Measurements from ENCODE around the gene DIAPH3. TPM values are rescaled to one million over a fixed set of nuclear protein-coding genes. Genes with fewer than 3 reads are reported as not detected.
"Not testable (repeated sequence)": the region's sequence is repeated elsewhere in the genome, so short reads cannot be mapped to it uniquely, and the experiment has no call there.

Gene DIAPH3
- total and polyA plus RNA-seq, 2 donors: 0.80 to 4.5 TPM

DNA sequence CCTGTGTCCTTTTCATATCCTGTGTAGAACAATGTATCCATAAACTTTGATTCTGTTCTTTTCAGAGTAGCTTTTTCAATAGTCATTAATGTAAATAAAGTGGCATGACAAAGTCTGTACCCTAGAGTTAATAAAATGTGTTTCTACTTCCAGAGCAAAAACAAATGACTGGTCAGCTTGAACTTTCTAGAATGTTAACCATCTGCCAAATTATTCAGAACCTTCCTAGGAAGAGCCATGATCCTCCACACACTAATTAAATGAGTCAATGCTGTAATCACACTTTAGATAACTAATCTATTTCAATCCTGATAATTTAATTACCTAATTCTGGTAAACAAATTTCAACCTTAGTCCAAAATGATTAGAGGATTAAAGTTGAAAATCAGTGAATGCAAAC is 73.2 kb downstream of the DIAPH3 start:
- H3K4me3 ChIP-seq (ENCODE audit: low read length in 2 of 2): no peak overlapping the region
- H3K4me1 ChIP-seq (ENCODE audit: control insufficient read depth in 2 of 2, insufficient read depth in 2 of 2, low read length in 2 of 2): no peaks in the 10 kb centered on the region
- no peaks in the 10 kb centered on the region for H3K36me3 ChIP-seq (ENCODE audit: control insufficient read depth in 2 of 2, insufficient read depth in 2 of 2, low read length in 1 of 2)
- no peaks in the 10 kb centered on the region for H3K27me3 ChIP-seq (ENCODE audit: control insufficient read depth in 2 of 2, insufficient read depth in 1 of 2, low read length in 1 of 2)
- H3K27ac ChIP-seq (ENCODE audit: low read depth in 1 of 2, low read length in 1 of 2): no peak overlapping the region
- no peak for DNase-seq (ENCODE audit: low read depth in 6 of 9, low spot score in 9 of 9)
- no peaks in the 10 kb centered on the region for H3K9me3 ChIP-seq (ENCODE audit: control insufficient read depth in 2 of 2, insufficient read depth in 1 of 2, low read length in 1 of 2)

DNA sequence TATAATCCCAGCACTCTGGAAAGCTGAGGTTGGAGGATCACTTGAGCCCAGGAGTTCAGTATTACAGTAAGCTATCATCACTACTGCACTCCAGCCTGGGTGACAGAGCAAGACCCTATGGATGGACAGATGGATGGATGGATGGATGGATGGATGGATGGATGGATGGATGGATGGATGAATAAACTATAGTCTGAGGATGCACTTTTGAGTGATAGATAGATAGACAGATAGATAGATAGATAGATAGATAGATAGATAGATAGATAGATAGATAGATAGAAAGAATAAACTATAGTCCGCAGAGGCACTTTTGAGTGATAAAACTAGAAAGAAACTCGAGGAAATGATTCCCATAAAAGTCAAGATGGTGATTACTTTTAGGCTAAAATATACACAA is 79.9 kb downstream of the DIAPH3 start:
- H3K27me3 ChIP-seq (ENCODE audit: control insufficient read depth in 2 of 2, insufficient read depth in 1 of 2, low read length in 1 of 2); H3K9me3 ChIP-seq (ENCODE audit: control insufficient read depth in 2 of 2, insufficient read depth in 1 of 2, low read length in 1 of 2); DNase-seq (ENCODE audit: low read depth in 6 of 9, low spot score in 9 of 9); H3K36me3 ChIP-seq (ENCODE audit: control insufficient read depth in 2 of 2, insufficient read depth in 2 of 2, low read length in 1 of 2); H3K27ac ChIP-seq (ENCODE audit: low read depth in 1 of 2, low read length in 1 of 2); H3K4me3 ChIP-seq (ENCODE audit: low read length in 2 of 2); H3K4me1 ChIP-seq (ENCODE audit: control insufficient read depth in 2 of 2, insufficient read depth in 2 of 2, low read length in 2 of 2): not testable (repeated sequence)
- WGBS: 96% methylated on average over 2 of the region's 2 CpGs

DNA sequence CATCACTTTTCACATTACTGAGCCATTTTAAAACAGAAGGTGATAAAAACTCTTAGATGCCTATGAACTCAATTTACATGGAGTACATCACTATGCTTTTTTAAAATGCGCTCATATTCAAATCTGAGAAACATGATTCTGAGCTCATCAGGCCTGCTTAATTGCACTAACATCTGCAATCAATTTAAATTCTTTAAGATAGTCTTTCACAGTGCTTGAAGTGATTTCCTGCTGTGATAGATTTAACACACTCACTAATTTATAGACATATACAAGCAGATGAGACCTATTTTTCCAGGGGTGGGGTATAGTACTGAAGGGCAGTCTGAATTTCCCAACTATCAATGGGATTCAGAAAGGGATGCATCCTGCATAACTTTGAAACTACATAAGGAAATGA is 82.9 kb downstream of the DIAPH3 start:
- DNase-seq (ENCODE audit: low read depth in 6 of 9, low spot score in 9 of 9): no peak
- H3K27me3 ChIP-seq (ENCODE audit: control insufficient read depth in 2 of 2, insufficient read depth in 1 of 2, low read length in 1 of 2): no peaks in the 10 kb centered on the region
- no peak overlapping the region for H3K27ac ChIP-seq (ENCODE audit: low read depth in 1 of 2, low read length in 1 of 2)
- H3K36me3 ChIP-seq (ENCODE audit: control insufficient read depth in 2 of 2, insufficient read depth in 2 of 2, low read length in 1 of 2): no peaks in the 10 kb centered on the region
- H3K9me3 ChIP-seq (ENCODE audit: control insufficient read depth in 2 of 2, insufficient read depth in 1 of 2, low read length in 1 of 2): no peaks in the 10 kb centered on the region
- H3K4me3 ChIP-seq (ENCODE audit: low read length in 2 of 2): no peak overlapping the region
- H3K4me1 ChIP-seq (ENCODE audit: control insufficient read depth in 2 of 2, insufficient read depth in 2 of 2, low read length in 2 of 2): no peaks in the 10 kb centered on the region
- over 99% methylated on average over 1 of the region's 1 CpG for WGBS

GRCh38 chr13:60078226-60078625 is 85.5 kb downstream of the DIAPH3 start:
- H3K27ac ChIP-seq (ENCODE audit: low read depth in 1 of 2, low read length in 1 of 2): no peak overlapping the region
- no peak for DNase-seq (ENCODE audit: low read depth in 6 of 9, low spot score in 9 of 9)
- 98% methylated on average over 1 of the region's 1 CpG for WGBS
- no peaks in the 10 kb centered on the region for H3K9me3 ChIP-seq (ENCODE audit: control insufficient read depth in 2 of 2, insufficient read depth in 1 of 2, low read length in 1 of 2)
- no peak overlapping the region for H3K4me3 ChIP-seq (ENCODE audit: low read length in 2 of 2)
- H3K4me1 ChIP-seq (ENCODE audit: control insufficient read depth in 2 of 2, insufficient read depth in 2 of 2, low read length in 2 of 2): no peaks in the 10 kb centered on the region
- no peaks in the 10 kb centered on the region for H3K36me3 ChIP-seq (ENCODE audit: control insufficient read depth in 2 of 2, insufficient read depth in 2 of 2, low read length in 1 of 2)
- H3K27me3 ChIP-seq (ENCODE audit: control insufficient read depth in 2 of 2, insufficient read depth in 1 of 2, low read length in 1 of 2): no peaks in the 10 kb centered on the region

DNA sequence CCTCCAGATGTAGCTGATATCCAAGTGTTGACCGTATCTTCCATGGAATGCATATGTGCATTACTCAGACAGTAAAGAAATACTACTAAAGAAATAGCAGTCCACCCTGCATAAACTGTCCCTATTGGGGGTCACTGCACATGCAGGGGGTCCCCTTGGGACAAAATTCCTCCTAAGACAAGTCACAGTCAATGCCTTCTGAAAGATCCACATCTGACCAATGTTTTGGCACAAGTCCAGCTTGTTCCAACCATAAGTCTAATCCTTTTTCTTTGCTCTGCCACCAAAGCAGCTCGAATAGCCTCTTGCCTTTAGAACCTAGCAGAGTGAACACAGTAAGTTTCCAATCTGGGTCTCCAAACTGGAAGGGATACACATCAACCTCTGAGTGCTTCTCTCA is 87.9 kb downstream of the DIAPH3 start:
- H3K4me1 ChIP-seq (ENCODE audit: control insufficient read depth in 2 of 2, insufficient read depth in 2 of 2, low read length in 2 of 2): no peaks in the 10 kb centered on the region
- H3K9me3 ChIP-seq (ENCODE audit: control insufficient read depth in 2 of 2, insufficient read depth in 1 of 2, low read length in 1 of 2): no peaks in the 10 kb centered on the region
- H3K27ac ChIP-seq (ENCODE audit: low read depth in 1 of 2, low read length in 1 of 2): no peak overlapping the region
- DNase-seq (ENCODE audit: low read depth in 6 of 9, low spot score in 9 of 9): no peak
- H3K27me3 ChIP-seq (ENCODE audit: control insufficient read depth in 2 of 2, insufficient read depth in 1 of 2, low read length in 1 of 2): no peaks in the 10 kb centered on the region
- H3K4me3 ChIP-seq (ENCODE audit: low read length in 2 of 2): no peak overlapping the region
- WGBS: over 99% methylated on average over 2 of the region's 2 CpGs
- no peaks in the 10 kb centered on the region for H3K36me3 ChIP-seq (ENCODE audit: control insufficient read depth in 2 of 2, insufficient read depth in 2 of 2, low read length in 1 of 2)

DNA sequence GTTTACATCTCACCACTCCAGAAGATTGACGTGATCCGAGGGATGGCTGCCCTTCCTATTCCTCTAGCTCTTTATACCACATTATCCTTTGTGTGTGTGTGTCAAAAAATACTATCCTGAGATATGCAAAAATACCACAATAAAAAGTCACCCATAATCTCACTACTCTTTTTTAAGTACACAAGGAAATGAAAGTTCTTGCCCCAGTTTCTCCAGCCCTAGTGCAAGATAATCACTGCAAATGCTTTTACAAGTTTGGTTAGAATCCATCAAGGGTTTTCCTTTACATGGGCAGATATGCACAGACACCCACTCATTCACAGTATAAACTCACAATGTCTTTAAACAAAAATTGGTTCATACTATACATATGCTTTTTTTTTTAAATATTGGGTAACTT is 89.3 kb downstream of the DIAPH3 start:
- no peaks in the 10 kb centered on the region for H3K4me1 ChIP-seq (ENCODE audit: control insufficient read depth in 2 of 2, insufficient read depth in 2 of 2, low read length in 2 of 2)
- DNase-seq (ENCODE audit: low read depth in 6 of 9, low spot score in 9 of 9): no peak
- no peaks in the 10 kb centered on the region for H3K36me3 ChIP-seq (ENCODE audit: control insufficient read depth in 2 of 2, insufficient read depth in 2 of 2, low read length in 1 of 2)
- 96% methylated on average over 2 of the region's 2 CpGs for WGBS
- H3K27me3 ChIP-seq (ENCODE audit: control insufficient read depth in 2 of 2, insufficient read depth in 1 of 2, low read length in 1 of 2): no peaks in the 10 kb centered on the region
- H3K9me3 ChIP-seq (ENCODE audit: control insufficient read depth in 2 of 2, insufficient read depth in 1 of 2, low read length in 1 of 2): no peaks in the 10 kb centered on the region
- no peak overlapping the region for H3K4me3 ChIP-seq (ENCODE audit: low read length in 2 of 2)
- H3K27ac ChIP-seq (ENCODE audit: low read depth in 1 of 2, low read length in 1 of 2): no peak overlapping the region

- Histone ChIP-seq H3K4me3 (ENCODE audit: low read length in 2 of 2) (no peak overlapping the region), H3K27me3 (ENCODE audit: control insufficient read depth in 2 of 2, insufficient read depth in 1 of 2, low read length in 1 of 2) (no peaks in the 10 kb centered on the region), H3K27ac (ENCODE audit: low read depth in 1 of 2, low read length in 1 of 2) (no peak overlapping the region), H3K4me1 (ENCODE audit: control insufficient read depth in 2 of 2, insufficient read depth in 2 of 2, low read length in 2 of 2) (peaks cover 0 to 2% of the 10 kb centered on the region in 2 donors), H3K36me3 (ENCODE audit: control insufficient read depth in 2 of 2, insufficient read depth in 2 of 2, low read length in 1 of 2) (no peaks in the 10 kb centered on the region), H3K9me3 (ENCODE audit: control insufficient read depth in 2 of 2, insufficient read depth in 1 of 2, low read length in 1 of 2) (no peaks in the 10 kb centered on the region)
- 99% methylated on average over 1 of the region's 1 CpG for WGBS
- DNase-seq (ENCODE audit: low read depth in 6 of 9, low spot score in 9 of 9): no peak
These were observed 97.5 kb downstream of the DIAPH3 start for GRCh38 chr13:60066226-60066625.

GRCh38 chr13:60062502-60062901 is 101.2 kb downstream of the DIAPH3 start:
- Histone ChIP-seq H3K9me3 (ENCODE audit: control insufficient read depth in 2 of 2, insufficient read depth in 1 of 2, low read length in 1 of 2) (no peaks in the 10 kb centered on the region), H3K27ac (ENCODE audit: low read depth in 1 of 2, low read length in 1 of 2) (no peak overlapping the region), H3K4me3 (ENCODE audit: low read length in 2 of 2) (no peak overlapping the region), H3K36me3 (ENCODE audit: control insufficient read depth in 2 of 2, insufficient read depth in 2 of 2, low read length in 1 of 2) (no peaks in the 10 kb centered on the region), H3K27me3 (ENCODE audit: control insufficient read depth in 2 of 2, insufficient read depth in 1 of 2, low read length in 1 of 2) (no peaks in the 10 kb centered on the region), H3K4me1 (ENCODE audit: control insufficient read depth in 2 of 2, insufficient read depth in 2 of 2, low read length in 2 of 2) (peaks cover 0 to 2% of the 10 kb centered on the region in 2 donors)
- no peak for DNase-seq (ENCODE audit: low read depth in 6 of 9, low spot score in 9 of 9)
- WGBS: 97% methylated on average over 2 of the region's 2 CpGs

DNA sequence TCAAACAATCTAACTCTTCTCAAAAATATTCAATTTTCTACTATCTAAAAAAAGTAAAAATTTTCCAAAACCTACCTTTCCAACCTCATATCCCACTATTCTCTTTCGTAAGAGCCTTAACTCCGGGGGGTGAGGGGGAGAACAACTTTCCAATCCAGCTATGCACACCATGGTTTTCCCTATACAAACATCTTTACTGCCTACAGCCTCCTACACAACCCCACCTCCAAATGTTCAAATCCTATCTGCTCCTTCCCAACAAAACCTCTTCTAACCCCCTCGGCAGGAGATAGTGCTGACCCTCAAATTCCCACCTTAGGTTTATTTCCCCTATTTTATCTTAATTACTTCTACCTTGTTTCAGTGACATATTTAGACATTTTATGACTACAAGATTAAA is 102.0 kb downstream of the DIAPH3 start:
- H3K27me3 ChIP-seq (ENCODE audit: control insufficient read depth in 2 of 2, insufficient read depth in 1 of 2, low read length in 1 of 2): no peaks in the 10 kb centered on the region
- WGBS: 97% methylated on average over 3 of the region's 3 CpGs
- H3K36me3 ChIP-seq (ENCODE audit: control insufficient read depth in 2 of 2, insufficient read depth in 2 of 2, low read length in 1 of 2): no peaks in the 10 kb centered on the region
- no peak for DNase-seq (ENCODE audit: low read depth in 6 of 9, low spot score in 9 of 9)
- peaks cover 0 to 2% of the 10 kb centered on the region in 2 donors for H3K4me1 ChIP-seq (ENCODE audit: control insufficient read depth in 2 of 2, insufficient read depth in 2 of 2, low read length in 2 of 2)
- H3K4me3 ChIP-seq (ENCODE audit: low read length in 2 of 2): no peak overlapping the region
- H3K9me3 ChIP-seq (ENCODE audit: control insufficient read depth in 2 of 2, insufficient read depth in 1 of 2, low read length in 1 of 2): no peaks in the 10 kb centered on the region
- H3K27ac ChIP-seq (ENCODE audit: low read depth in 1 of 2, low read length in 1 of 2): no peak overlapping the region

DNA sequence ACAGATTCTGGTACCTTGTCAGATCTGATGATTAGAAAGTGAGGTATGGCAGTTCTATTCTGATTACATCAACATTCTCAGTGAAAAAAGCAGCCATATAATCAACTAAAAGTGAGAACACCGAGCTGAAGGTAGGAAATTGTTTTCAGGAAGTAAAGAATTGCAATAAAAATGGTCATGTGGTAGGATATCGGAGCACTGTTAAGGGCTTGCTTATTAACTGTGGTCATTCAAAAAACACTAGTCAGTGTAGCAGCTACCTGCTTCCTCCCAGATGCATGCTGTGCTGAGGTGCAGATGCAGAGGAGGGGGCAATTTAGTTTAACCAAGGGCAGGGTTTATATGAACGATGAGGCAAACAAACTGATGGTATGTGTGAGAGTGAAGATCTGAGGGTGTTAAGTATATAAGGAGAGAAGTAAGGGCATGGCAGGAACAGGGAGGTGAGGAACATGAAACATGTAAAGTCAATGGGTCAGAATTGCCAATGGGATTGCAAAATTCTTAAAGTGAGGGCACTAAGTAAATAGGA is 111.9 kb downstream of the DIAPH3 start:
- 76% methylated on average over 3 of the region's 3 CpGs for WGBS

More for the DNA sequence above, 111.9 kb downstream of the DIAPH3 start:
- H3K9me3 ChIP-seq (ENCODE audit: control insufficient read depth in 2 of 2, insufficient read depth in 1 of 2, low read length in 1 of 2): no peaks in the 10 kb centered on the region
- no peaks in the 10 kb centered on the region for H3K27me3 ChIP-seq (ENCODE audit: control insufficient read depth in 2 of 2, insufficient read depth in 1 of 2, low read length in 1 of 2)
- no peak overlapping the region for H3K4me3 ChIP-seq (ENCODE audit: low read length in 2 of 2)
- no peaks in the 10 kb centered on the region for H3K4me1 ChIP-seq (ENCODE audit: control insufficient read depth in 2 of 2, insufficient read depth in 2 of 2, low read length in 2 of 2)
- H3K36me3 ChIP-seq (ENCODE audit: control insufficient read depth in 2 of 2, insufficient read depth in 2 of 2, low read length in 1 of 2): no peaks in the 10 kb centered on the region
- DNase-seq (ENCODE audit: low read depth in 6 of 9, low spot score in 9 of 9): no peak
- H3K27ac ChIP-seq (ENCODE audit: low read depth in 1 of 2, low read length in 1 of 2): no peak overlapping the region

Measured in thymus (tissue), 11 donors.